ENCODE data around the gene CARNS1. TPM values are rescaled to one million over a fixed set of nuclear protein-coding genes. Genes with fewer than 3 reads are reported as not detected.

CARNS1 gene
- total and polyA plus RNA-seq, 10 of the 15 experiments (the other 5 are each of a cell fraction or from before 2014, with no cell fraction given) = 0.02 to 0.14 (median 0.10) TPM; not detected in 3

DNA sequence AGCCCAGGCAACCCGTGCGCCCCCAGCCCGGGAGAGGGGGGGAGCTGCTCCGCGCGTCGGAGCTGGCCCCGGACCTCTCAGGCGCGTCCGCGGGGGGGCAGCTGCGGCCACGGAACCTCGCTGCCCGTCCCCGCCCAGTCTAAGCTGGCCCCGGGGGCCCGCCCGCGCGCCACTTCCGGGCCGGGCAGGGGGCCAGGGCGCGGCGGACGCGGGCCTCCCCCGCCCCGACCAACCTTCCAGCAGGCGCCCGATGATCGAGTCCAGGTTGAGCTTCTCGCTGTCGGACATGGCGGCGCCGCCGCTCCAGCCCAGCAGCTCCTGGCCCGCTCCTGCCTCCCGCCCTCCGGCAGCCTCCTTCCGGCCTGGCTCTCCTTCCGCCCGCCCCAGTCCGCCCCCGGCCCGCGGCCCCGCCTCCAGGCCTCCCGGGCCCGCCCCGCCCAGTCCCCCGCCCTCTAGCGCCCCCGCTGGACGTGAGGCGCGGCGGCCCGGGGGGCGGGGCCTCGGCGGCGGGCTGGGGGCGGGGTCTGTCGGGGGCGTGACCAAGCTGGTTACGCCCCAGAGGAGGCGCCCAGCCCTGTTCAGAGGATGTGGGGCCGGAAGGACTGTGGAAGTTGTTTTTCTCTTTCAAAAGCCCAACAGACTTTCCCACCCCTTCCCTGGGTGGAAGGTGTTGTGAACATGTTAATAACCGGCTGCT is 13.8 kb upstream of the CARNS1 start, which contains the start of gene PPP1CA (continued):
- no peak for TF ChIP-seq BCL11A (IDR thresholded peaks at IDR 0.05; ENCODE audit: low read depth, low read length)
- peak; percentile 37; the same call in 1 of the 2 replicates for TF ChIP-seq PAX5 (IDR thresholded peaks at IDR 0.05; ENCODE audit: borderline replicate concordance, low read depth, low read length)
- peak; percentile 75 for TF ChIP-seq POLR2AphosphoS5 (IDR thresholded peaks at IDR 0.05; ENCODE audit: low read length)
- 0 out of 2 replicates have a peak, but pooled peaks have one; percentile 57 for TF ChIP-seq SMAD5 (IDR thresholded peaks at IDR 0.05; ENCODE audit: low read depth)
- TF ChIP-seq, protein P1, sequence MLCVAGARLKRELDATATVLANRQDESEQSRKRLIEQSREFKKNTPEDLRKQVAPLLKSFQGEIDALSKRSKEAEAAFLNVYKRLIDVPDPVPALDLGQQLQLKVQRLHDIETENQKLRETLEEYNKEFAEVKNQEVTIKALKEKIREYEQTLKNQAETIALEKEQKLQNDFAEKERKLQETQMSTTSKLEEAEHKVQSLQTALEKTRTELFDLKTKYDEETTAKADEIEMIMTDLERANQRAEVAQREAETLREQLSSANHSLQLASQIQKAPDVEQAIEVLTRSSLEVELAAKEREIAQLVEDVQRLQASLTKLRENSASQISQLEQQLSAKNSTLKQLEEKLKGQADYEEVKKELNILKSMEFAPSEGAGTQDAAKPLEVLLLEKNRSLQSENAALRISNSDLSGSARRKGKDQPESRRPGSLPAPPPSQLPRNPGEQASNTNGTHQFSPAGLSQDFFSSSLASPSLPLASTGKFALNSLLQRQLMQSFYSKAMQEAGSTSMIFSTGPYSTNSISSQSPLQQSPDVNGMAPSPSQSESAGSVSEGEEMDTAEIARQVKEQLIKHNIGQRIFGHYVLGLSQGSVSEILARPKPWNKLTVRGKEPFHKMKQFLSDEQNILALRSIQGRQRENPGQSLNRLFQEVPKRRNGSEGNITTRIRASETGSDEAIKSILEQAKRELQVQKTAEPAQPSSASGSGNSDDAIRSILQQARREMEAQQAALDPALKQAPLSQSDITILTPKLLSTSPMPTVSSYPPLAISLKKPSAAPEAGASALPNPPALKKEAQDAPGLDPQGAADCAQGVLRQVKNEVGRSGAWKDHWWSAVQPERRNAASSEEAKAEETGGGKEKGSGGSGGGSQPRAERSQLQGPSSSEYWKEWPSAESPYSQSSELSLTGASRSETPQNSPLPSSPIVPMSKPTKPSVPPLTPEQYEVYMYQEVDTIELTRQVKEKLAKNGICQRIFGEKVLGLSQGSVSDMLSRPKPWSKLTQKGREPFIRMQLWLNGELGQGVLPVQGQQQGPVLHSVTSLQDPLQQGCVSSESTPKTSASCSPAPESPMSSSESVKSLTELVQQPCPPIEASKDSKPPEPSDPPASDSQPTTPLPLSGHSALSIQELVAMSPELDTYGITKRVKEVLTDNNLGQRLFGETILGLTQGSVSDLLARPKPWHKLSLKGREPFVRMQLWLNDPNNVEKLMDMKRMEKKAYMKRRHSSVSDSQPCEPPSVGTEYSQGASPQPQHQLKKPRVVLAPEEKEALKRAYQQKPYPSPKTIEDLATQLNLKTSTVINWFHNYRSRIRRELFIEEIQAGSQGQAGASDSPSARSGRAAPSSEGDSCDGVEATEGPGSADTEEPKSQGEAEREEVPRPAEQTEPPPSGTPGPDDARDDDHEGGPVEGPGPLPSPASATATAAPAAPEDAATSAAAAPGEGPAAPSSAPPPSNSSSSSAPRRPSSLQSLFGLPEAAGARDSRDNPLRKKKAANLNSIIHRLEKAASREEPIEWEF (IDR thresholded peaks at IDR 0.05; ENCODE audit: insufficient replicate concordance, low read depth, low read length) = no peak
- TF ChIP-seq NR2C1 (IDR thresholded peaks at IDR 0.05) = peak; percentile 39; the same call in 1 of the 2 replicates
- peak; percentile 32 to 72; a peak in 3 of 4 replicates for TF ChIP-seq BHLHE40 (IDR thresholded peaks at IDR 0.05; ENCODE audit: borderline replicate concordance in 1 of 2, low read depth in 2 of 2, low read length in 1 of 2)
- TF ChIP-seq, protein P2, sequence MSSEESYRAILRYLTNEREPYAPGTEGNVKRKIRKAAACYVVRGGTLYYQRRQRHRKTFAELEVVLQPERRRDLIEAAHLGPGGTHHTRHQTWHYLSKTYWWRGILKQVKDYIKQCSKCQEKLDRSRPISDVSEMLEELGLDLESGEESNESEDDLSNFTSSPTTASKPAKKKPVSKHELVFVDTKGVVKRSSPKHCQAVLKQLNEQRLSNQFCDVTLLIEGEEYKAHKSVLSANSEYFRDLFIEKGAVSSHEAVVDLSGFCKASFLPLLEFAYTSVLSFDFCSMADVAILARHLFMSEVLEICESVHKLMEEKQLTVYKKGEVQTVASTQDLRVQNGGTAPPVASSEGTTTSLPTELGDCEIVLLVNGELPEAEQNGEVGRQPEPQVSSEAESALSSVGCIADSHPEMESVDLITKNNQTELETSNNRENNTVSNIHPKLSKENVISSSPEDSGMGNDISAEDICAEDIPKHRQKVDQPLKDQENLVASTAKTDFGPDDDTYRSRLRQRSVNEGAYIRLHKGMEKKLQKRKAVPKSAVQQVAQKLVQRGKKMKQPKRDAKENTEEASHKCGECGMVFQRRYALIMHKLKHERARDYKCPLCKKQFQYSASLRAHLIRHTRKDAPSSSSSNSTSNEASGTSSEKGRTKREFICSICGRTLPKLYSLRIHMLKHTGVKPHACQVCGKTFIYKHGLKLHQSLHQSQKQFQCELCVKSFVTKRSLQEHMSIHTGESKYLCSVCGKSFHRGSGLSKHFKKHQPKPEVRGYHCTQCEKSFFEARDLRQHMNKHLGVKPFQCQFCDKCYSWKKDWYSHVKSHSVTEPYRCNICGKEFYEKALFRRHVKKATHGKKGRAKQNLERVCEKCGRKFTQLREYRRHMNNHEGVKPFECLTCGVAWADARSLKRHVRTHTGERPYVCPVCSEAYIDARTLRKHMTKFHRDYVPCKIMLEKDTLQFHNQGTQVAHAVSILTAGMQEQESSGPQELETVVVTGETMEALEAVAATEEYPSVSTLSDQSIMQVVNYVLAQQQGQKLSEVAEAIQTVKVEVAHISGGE (CRISPR knock-in tag; IDR thresholded peaks at IDR 0.05) = no peak
- TF ChIP-seq ATF7 (IDR thresholded peaks at IDR 0.05; ENCODE audit: low read depth) = no peak
- peak; percentile 31; the same call in 1 of the 2 replicates for TF ChIP-seq RAD21 (IDR thresholded peaks at IDR 0.05; ENCODE audit: insufficient read depth, low read depth, low read length)
- peak; percentile 49; the same call in 1 of the 2 replicates for TF ChIP-seq ZNF24 (IDR thresholded peaks at IDR 0.05)
- peak; percentile 81 for TF ChIP-seq BACH1 (IDR thresholded peaks at IDR 0.05; ENCODE audit: borderline replicate concordance)
- TF ChIP-seq POLR2A (IDR thresholded peaks at IDR 0.05; ENCODE audit: low read depth, low read length) = peak; percentile 96
- TF ChIP-seq, protein P3, sequence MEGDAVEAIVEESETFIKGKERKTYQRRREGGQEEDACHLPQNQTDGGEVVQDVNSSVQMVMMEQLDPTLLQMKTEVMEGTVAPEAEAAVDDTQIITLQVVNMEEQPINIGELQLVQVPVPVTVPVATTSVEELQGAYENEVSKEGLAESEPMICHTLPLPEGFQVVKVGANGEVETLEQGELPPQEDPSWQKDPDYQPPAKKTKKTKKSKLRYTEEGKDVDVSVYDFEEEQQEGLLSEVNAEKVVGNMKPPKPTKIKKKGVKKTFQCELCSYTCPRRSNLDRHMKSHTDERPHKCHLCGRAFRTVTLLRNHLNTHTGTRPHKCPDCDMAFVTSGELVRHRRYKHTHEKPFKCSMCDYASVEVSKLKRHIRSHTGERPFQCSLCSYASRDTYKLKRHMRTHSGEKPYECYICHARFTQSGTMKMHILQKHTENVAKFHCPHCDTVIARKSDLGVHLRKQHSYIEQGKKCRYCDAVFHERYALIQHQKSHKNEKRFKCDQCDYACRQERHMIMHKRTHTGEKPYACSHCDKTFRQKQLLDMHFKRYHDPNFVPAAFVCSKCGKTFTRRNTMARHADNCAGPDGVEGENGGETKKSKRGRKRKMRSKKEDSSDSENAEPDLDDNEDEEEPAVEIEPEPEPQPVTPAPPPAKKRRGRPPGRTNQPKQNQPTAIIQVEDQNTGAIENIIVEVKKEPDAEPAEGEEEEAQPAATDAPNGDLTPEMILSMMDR (IDR thresholded peaks at IDR 0.05 in 2 of 3, conservative IDR thresholded peaks at IDR 0.05 in 1 of 3; ENCODE audit: control insufficient read depth in 2 of 3, extremely low read depth in 1 of 3, insufficient read depth in 1 of 3, low read depth in 3 of 3, low read length in 3 of 3) = peak in 2 of 3 experiments; percentile 36 to 41; a peak in 3 of 6 replicates
